ENCODE results near the gene USP49.

DNA sequence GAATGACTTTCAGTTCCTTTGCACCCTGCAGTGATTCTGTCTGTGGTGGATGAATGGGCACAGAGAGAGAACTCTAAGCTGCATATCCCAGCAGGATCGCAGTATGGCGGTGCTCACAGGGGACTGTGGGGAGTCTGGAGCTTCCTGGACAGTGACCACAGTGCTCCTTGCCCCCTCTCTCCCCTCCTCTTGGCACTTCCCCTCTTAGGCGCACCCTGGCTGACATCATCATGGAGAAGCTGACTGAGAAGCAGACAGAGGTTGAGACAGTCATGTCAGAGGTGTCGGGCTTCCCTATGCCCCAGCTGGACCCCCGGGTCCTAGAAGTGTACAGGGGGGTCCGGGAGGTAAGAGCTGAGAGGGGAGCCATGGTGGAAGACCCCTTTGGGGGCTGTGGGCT lies 34.7 kb upstream of the USP49 start:
- TF ChIP-seq, protein P1, sequence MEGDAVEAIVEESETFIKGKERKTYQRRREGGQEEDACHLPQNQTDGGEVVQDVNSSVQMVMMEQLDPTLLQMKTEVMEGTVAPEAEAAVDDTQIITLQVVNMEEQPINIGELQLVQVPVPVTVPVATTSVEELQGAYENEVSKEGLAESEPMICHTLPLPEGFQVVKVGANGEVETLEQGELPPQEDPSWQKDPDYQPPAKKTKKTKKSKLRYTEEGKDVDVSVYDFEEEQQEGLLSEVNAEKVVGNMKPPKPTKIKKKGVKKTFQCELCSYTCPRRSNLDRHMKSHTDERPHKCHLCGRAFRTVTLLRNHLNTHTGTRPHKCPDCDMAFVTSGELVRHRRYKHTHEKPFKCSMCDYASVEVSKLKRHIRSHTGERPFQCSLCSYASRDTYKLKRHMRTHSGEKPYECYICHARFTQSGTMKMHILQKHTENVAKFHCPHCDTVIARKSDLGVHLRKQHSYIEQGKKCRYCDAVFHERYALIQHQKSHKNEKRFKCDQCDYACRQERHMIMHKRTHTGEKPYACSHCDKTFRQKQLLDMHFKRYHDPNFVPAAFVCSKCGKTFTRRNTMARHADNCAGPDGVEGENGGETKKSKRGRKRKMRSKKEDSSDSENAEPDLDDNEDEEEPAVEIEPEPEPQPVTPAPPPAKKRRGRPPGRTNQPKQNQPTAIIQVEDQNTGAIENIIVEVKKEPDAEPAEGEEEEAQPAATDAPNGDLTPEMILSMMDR (IDR thresholded peaks at IDR 0.05) = no peak
- no peak for TF ChIP-seq POLR2A (IDR thresholded peaks at IDR 0.05)

All from uterus (tissue), 2 donors.